ENCODE measurements around the gene GSG1L. TPM values are rescaled to one million over a fixed set of nuclear protein-coding genes. Genes with fewer than 3 reads are reported as not detected.

The GSG1L gene
- total RNA-seq = not detected

DNA sequence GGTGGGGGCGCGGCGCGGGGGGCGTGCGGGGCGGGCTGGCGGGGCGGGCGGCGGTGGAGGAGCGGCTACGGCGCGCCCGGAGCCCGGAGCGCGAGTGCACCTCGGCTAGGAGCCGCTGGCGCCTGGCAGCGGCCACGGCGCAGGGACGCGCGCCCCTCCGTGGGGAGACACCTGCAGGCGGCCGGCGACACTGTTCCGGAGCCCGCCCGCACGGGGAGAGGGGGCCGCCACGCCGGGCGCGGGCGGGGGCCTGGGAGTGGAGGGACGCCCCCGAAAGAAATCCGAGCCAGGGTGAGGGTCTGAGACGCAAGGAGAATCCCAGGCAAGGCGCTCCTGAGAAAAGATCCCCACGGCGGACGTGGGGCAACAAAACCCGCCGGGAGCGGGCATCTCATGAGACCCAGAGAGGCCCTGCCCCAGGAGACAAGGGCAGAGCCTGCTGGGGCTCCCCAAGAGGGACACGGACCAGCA, at the start of gene GSG1L:
TSS of gene GSG1L (minus strand) at position 124 of the 471 bp plus-strand sequence. CDS start 290 bp downstream, outside the sequence.
- no peak for DNase-seq

DNA sequence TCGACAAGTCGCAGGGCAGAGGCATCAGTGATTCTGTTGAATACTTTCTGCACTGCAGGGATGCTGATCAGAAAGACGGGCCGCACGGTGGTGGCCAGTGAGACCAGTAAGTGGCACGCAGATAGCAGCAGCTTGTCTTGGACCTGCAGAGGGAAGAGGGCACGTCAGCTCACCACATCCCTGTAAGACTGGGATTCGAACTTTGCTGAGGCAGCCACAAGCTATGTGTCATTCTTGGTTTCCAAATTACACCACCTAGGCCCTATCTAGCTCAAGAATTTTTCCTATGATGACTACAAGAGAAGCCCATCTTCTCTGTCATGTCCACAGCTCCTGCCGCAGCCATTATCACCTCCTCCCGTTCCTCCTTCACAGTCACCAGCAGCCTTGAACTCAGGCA, 49.4 kb upstream of the GSG1L start:
- intact Hi-C loops (cut with micrococcal nuclease) = no loop called here
- CTCF ChIA-PET = interaction anchor here (0.9 to 1.9 kb wide), 3 partner anchors 37 to 105 kb away, joined by 3 to 9 read pairs (median 3); no protein-coding TSS in a partner anchor
- no peaks in the 10 kb centered on the region for H3K27me3 Mint-ChIP-seq
- H3K36me3 Mint-ChIP-seq (ENCODE audit: low read depth) = peaks cover 50% of the 10 kb centered on the region
- H3K27ac Mint-ChIP-seq = peak overlapping the region; percentile 53
- H3K9me3 Mint-ChIP-seq = no peaks in the 10 kb centered on the region
- ATAC-seq = peak; percentile 75
- peaks cover 17% of the 10 kb centered on the region for H3K4me1 Mint-ChIP-seq (ENCODE audit: low read depth)
- no peak for DNase-seq
- no peak for TF ChIP-seq CTCF (IDR thresholded peaks at IDR 0.05)
- POLR2A ChIA-PET = interaction anchor here (1.4 kb wide), 1 partner anchor 9 kb away, joined by 3 read pairs; no protein-coding TSS in a partner anchor
- no peak overlapping the region for H3K4me3 Mint-ChIP-seq

More for the DNA sequence above, at the start of gene GSG1L:
- H3K4me3 Mint-ChIP-seq = no peak within 1 kb of the TSS
- CTCF ChIA-PET = no interaction called here
- no peaks in the 10 kb centered on the region for H3K36me3 Mint-ChIP-seq (ENCODE audit: low read depth)
- POLR2A ChIA-PET = no interaction called here
- TF ChIP-seq CTCF (IDR thresholded peaks at IDR 0.05) = no peak
- H3K9me3 Mint-ChIP-seq = no peaks in the 10 kb centered on the region
- peak; percentile 63 for ATAC-seq
- H3K27me3 Mint-ChIP-seq = peaks cover 42% of the 10 kb centered on the region
- H3K27ac Mint-ChIP-seq = no peak within 1 kb of the TSS
- intact Hi-C loops (cut with micrococcal nuclease) = no loop called here
- H3K4me1 Mint-ChIP-seq (ENCODE audit: low read depth) = peaks cover 3% of the 10 kb centered on the region

DNA sequence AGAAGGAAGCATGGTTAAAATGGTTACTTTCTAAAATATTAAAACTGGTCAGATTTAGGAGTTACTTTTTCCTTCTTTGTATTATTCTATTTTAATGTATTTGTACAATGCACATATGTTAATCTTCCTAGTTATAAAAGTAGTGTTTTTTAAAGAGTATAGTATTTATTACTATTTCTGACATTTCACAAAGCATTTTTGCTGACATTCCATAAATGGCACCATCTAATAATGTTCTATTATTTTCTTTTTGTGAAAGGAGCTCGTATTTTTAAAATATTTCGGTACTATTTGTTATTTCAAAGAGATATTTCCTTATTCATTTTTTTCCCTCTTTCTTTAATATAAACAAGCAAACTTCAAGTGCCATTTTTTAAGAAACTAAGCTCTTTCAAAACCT, 47.5 kb upstream of the GSG1L start:
- intact Hi-C loops (cut with micrococcal nuclease) = no loop called here
- Mint-ChIP-seq H3K27ac (peak overlapping the region; percentile 17), H3K4me1 (ENCODE audit: low read depth) (peaks cover 17% of the 10 kb centered on the region), H3K36me3 (ENCODE audit: low read depth) (peaks cover 55% of the 10 kb centered on the region), H3K9me3 (no peaks in the 10 kb centered on the region), H3K4me3 (no peak overlapping the region), H3K27me3 (no peaks in the 10 kb centered on the region)
- DNase-seq = no peak
- no peak for TF ChIP-seq CTCF (IDR thresholded peaks at IDR 0.05)
- CTCF ChIA-PET = interaction anchor here (0.8 kb wide), 1 partner anchor 12 kb away, joined by 3 read pairs; no protein-coding TSS in a partner anchor
- POLR2A ChIA-PET = no interaction called here
- ATAC-seq = no peak

- Mint-ChIP-seq H3K27me3 (no peaks in the 10 kb centered on the region), H3K9me3 (no peaks in the 10 kb centered on the region), H3K36me3 (ENCODE audit: low read depth) (peaks cover 55% of the 10 kb centered on the region), H3K27ac (peak overlapping the region; percentile 13), H3K4me1 (ENCODE audit: low read depth) (peaks cover 17% of the 10 kb centered on the region), H3K4me3 (no peak overlapping the region)
- DNase-seq = no peak
- ChIA-PET CTCF (no interaction called here), POLR2A (no interaction called here)
- intact Hi-C loops (cut with micrococcal nuclease) = no loop called here
- no peak for TF ChIP-seq CTCF (IDR thresholded peaks at IDR 0.05)
- ATAC-seq = no peak
These were observed 47.0 kb upstream of the GSG1L start for GRCh38 chr16:28110479-28110878.

- Mint-ChIP-seq H3K36me3 (ENCODE audit: low read depth) (peaks cover 55% of the 10 kb centered on the region), H3K27me3 (no peaks in the 10 kb centered on the region), H3K9me3 (no peaks in the 10 kb centered on the region), H3K27ac (peak overlapping the region; percentile 13), H3K4me1 (ENCODE audit: low read depth) (peaks cover 14% of the 10 kb centered on the region), H3K4me3 (no peak overlapping the region)
- TF ChIP-seq CTCF (IDR thresholded peaks at IDR 0.05) = no peak
- no peak for DNase-seq
- ChIA-PET POLR2A (no interaction called here), CTCF (no interaction called here)
- no peak for ATAC-seq
- intact Hi-C loops (cut with micrococcal nuclease) = no loop called here
These were observed 46.6 kb upstream of the GSG1L start for GRCh38 chr16:28110074-28110473.

Data from activated CD8-positive, alpha-beta T cell treated with anti-CD3 and anti-CD28 coated beads for 36 hours (primary cell).